GM23248 (cell line): ENCODE results near the gene TMEM202.

Experiments used
- EZH2 ChIP-seq: fragments of 200-600 bp; sonication (generic); IDR thresholded peaks from 2 replicates; pipeline ENCODE4 v1.6.1; 2018; ENCODE audit warnings: antibody characterized with exemption, mild to moderate bottlenecking; ENCODE audit not compliant: insufficient read depth, poor library complexity, severe bottlenecking
- EZH2phosphoT487 ChIP-seq: fragments of 200-600 bp; sonication (generic); IDR thresholded peaks from 2 replicates; pipeline ENCODE4 v1.6.1; 2018; ENCODE audit warnings: antibody characterized with exemption, moderate library complexity, mild to moderate bottlenecking, low read depth; ENCODE audit not compliant: insufficient read depth

GRCh38 chr15:72379856-72380430 is 18.2 kb upstream of the TMEM202 start:
- TF ChIP-seq EZH2: no peak
- no peak for TF ChIP-seq EZH2phosphoT487
